Mammary epithelial cell (primary cell): ENCODE results near the gene TOMM70.

Source experiments
- EZH2 ChIP-seq: IDR thresholded peaks from 2 replicates; pipeline ENCODE4 v1.6.1; 2012; ENCODE audit warnings: low read length, inconsistent platforms, borderline replicate concordance
- TF ChIP-seq, protein P1 (sequence below), 2 donors: IDR thresholded peaks in 1 of 2; conservative IDR thresholded peaks in 1 of 2; 2 replicates each; pipeline ENCODE4 v1.5.1; 2011 to 2012; ENCODE audit warnings: inconsistent platforms in 2 of 2, low read length in 2 of 2, mild to moderate bottlenecking in 2 of 2, control low read depth in 1 of 2, low read depth in 1 of 2; ENCODE audit not compliant: insufficient read depth in 1 of 2; ENCODE audit errors: extremely low read depth in 1 of 2

GRCh38 chr3:100376301-100376700 lies 24.6 kb downstream of the TOMM70 start:
- TF ChIP-seq, protein P1, sequence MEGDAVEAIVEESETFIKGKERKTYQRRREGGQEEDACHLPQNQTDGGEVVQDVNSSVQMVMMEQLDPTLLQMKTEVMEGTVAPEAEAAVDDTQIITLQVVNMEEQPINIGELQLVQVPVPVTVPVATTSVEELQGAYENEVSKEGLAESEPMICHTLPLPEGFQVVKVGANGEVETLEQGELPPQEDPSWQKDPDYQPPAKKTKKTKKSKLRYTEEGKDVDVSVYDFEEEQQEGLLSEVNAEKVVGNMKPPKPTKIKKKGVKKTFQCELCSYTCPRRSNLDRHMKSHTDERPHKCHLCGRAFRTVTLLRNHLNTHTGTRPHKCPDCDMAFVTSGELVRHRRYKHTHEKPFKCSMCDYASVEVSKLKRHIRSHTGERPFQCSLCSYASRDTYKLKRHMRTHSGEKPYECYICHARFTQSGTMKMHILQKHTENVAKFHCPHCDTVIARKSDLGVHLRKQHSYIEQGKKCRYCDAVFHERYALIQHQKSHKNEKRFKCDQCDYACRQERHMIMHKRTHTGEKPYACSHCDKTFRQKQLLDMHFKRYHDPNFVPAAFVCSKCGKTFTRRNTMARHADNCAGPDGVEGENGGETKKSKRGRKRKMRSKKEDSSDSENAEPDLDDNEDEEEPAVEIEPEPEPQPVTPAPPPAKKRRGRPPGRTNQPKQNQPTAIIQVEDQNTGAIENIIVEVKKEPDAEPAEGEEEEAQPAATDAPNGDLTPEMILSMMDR (conservative IDR thresholded peaks at IDR 0.05 in 1 of 2, IDR thresholded peaks at IDR 0.05 in 1 of 2; ENCODE audit: extremely low read depth in 1 of 2, insufficient read depth in 1 of 2, low read depth in 1 of 2, low read length in 2 of 2) = no peak
- no peak for TF ChIP-seq EZH2
